T-helper 1 cell treated with Interleukin-12 subunit alpha and Interleukin-12 subunit beta and Interleukin-4 antibody, amounts not matched to agents 30 μg/mL and 1 μg/mL, for 36 hours (primary cell): ENCODE measurements around the gene NPTX1.
"Not testable (repeated sequence)": the region's sequence is repeated elsewhere in the genome, so short reads cannot be mapped to it uniquely, and the experiment has no call there.

Source experiments
- H3K27ac Mint-ChIP-seq: one replicate; pipeline ENCODE4 v1.8.0; 2021; ENCODE audit warnings: mild to moderate bottlenecking, mixed read lengths
- H3K27me3 Mint-ChIP-seq: one replicate; pipeline ENCODE4 v1.8.0; 2021; ENCODE audit warnings: low read depth, mixed read lengths
- H3K36me3 Mint-ChIP-seq: one replicate; pipeline ENCODE4 v1.8.0; 2021; ENCODE audit warnings: low read depth, mixed read lengths
- H3K4me1 Mint-ChIP-seq: one replicate; pipeline ENCODE4 v1.8.0; 2021; ENCODE audit warnings: low read depth, mixed read lengths
- H3K4me3 Mint-ChIP-seq: one replicate; pipeline ENCODE4 v1.8.0; 2021; ENCODE audit warnings: mild to moderate bottlenecking, moderate library complexity, mixed read lengths
- H3K9me3 Mint-ChIP-seq: one replicate; pipeline ENCODE4 v1.8.0; 2021; ENCODE audit warnings: mixed read lengths

Gene NPTX1

GRCh38 chr17:80510772-80511171, 34.4 kb upstream of the NPTX1 start:
- Mint-ChIP-seq H3K4me3 (no peak overlapping the region), H3K4me1 (no peaks in the 10 kb centered on the region), H3K9me3 (no peaks in the 10 kb centered on the region), H3K27me3 (peaks cover 12% of the 10 kb centered on the region), H3K27ac (no peak overlapping the region), H3K36me3 (no peaks in the 10 kb centered on the region)

- H3K4me3 Mint-ChIP-seq: no peak overlapping the region
- H3K27ac Mint-ChIP-seq: no peak overlapping the region
- H3K36me3 Mint-ChIP-seq: no peaks in the 10 kb centered on the region
- no peaks in the 10 kb centered on the region for H3K4me1 Mint-ChIP-seq
- no peaks in the 10 kb centered on the region for H3K9me3 Mint-ChIP-seq
- peaks cover 13% of the 10 kb centered on the region for H3K27me3 Mint-ChIP-seq
Observed at GRCh38 chr17:80510132-80510531, 33.7 kb upstream of the NPTX1 start.

GRCh38 chr17:80509311-80509710, 32.9 kb upstream of the NPTX1 start:
- Mint-ChIP-seq H3K27me3 (peaks cover 16% of the 10 kb centered on the region), H3K9me3 (no peaks in the 10 kb centered on the region), H3K4me1 (no peaks in the 10 kb centered on the region), H3K27ac (no peak overlapping the region), H3K4me3 (no peak overlapping the region), H3K36me3 (no peaks in the 10 kb centered on the region)

GRCh38 chr17:80507965-80508364, 31.6 kb upstream of the NPTX1 start:
- Mint-ChIP-seq H3K36me3 (no peaks in the 10 kb centered on the region), H3K9me3 (no peaks in the 10 kb centered on the region), H3K27ac (no peak overlapping the region), H3K27me3 (peaks cover 9% of the 10 kb centered on the region), H3K4me3 (no peak overlapping the region), H3K4me1 (no peaks in the 10 kb centered on the region)

GRCh38 chr17:80507177-80507576, 30.8 kb upstream of the NPTX1 start:
- H3K36me3 Mint-ChIP-seq, H3K27ac Mint-ChIP-seq, H3K9me3 Mint-ChIP-seq, H3K4me1 Mint-ChIP-seq, H3K4me3 Mint-ChIP-seq: not testable (repeated sequence)
- peaks cover 13% of the 10 kb centered on the region for H3K27me3 Mint-ChIP-seq

GRCh38 chr17:80504686-80505413, 28.4 kb upstream of the NPTX1 start:
- Mint-ChIP-seq H3K36me3 (no peaks in the 10 kb centered on the region), H3K4me3 (no peak overlapping the region), H3K9me3 (no peaks in the 10 kb centered on the region), H3K4me1 (no peaks in the 10 kb centered on the region), H3K27me3 (peaks cover 13% of the 10 kb centered on the region), H3K27ac (no peak overlapping the region)

- Mint-ChIP-seq H3K4me3 (no peak overlapping the region), H3K27ac (no peak overlapping the region)
Observed at GRCh38 chr17:80503921-80504320, 27.5 kb upstream of the NPTX1 start.

GRCh38 chr17:80503031-80503430, 26.6 kb upstream of the NPTX1 start:
- Mint-ChIP-seq H3K9me3 (no peaks in the 10 kb centered on the region), H3K4me1 (no peaks in the 10 kb centered on the region), H3K4me3 (no peak overlapping the region), H3K36me3 (no peaks in the 10 kb centered on the region), H3K27me3 (peaks cover 18% of the 10 kb centered on the region), H3K27ac (no peak overlapping the region)

More at GRCh38 chr17:80503921-80504320, 27.5 kb upstream of the NPTX1 start:
- Mint-ChIP-seq H3K27me3 (peaks cover 18% of the 10 kb centered on the region), H3K9me3 (no peaks in the 10 kb centered on the region), H3K4me1 (no peaks in the 10 kb centered on the region), H3K36me3 (no peaks in the 10 kb centered on the region)

GRCh38 chr17:80502578-80502877, 26.1 kb upstream of the NPTX1 start:
- no peak overlapping the region for H3K27ac Mint-ChIP-seq
- peaks cover 23% of the 10 kb centered on the region for H3K27me3 Mint-ChIP-seq
- peaks cover 4% of the 10 kb centered on the region for H3K4me1 Mint-ChIP-seq
- H3K9me3 Mint-ChIP-seq: no peaks in the 10 kb centered on the region
- no peaks in the 10 kb centered on the region for H3K36me3 Mint-ChIP-seq
- no peak overlapping the region for H3K4me3 Mint-ChIP-seq

GRCh38 chr17:80501741-80502577, 25.6 kb upstream of the NPTX1 start:
- H3K9me3 Mint-ChIP-seq: no peaks in the 10 kb centered on the region
- H3K4me3 Mint-ChIP-seq: no peak overlapping the region
- no peak overlapping the region for H3K27ac Mint-ChIP-seq
- H3K4me1 Mint-ChIP-seq: peaks cover 8% of the 10 kb centered on the region
- H3K27me3 Mint-ChIP-seq: peaks cover 23% of the 10 kb centered on the region
- no peaks in the 10 kb centered on the region for H3K36me3 Mint-ChIP-seq

- H3K4me1 Mint-ChIP-seq: peaks cover 8% of the 10 kb centered on the region
Observed at GRCh38 chr17:80499961-80500665, 23.7 kb upstream of the NPTX1 start.

GRCh38 chr17:80499560-80499959, 23.2 kb upstream of the NPTX1 start:
- H3K9me3 Mint-ChIP-seq: no peaks in the 10 kb centered on the region
- no peak overlapping the region for H3K27ac Mint-ChIP-seq
- H3K27me3 Mint-ChIP-seq: peaks cover 20% of the 10 kb centered on the region
- H3K36me3 Mint-ChIP-seq: no peaks in the 10 kb centered on the region
- no peak overlapping the region for H3K4me3 Mint-ChIP-seq
- peaks cover 8% of the 10 kb centered on the region for H3K4me1 Mint-ChIP-seq

More at GRCh38 chr17:80499961-80500665, 23.7 kb upstream of the NPTX1 start:
- Mint-ChIP-seq H3K4me3 (no peak overlapping the region), H3K36me3 (no peaks in the 10 kb centered on the region), H3K27me3 (peaks cover 23% of the 10 kb centered on the region), H3K27ac (no peak overlapping the region), H3K9me3 (no peaks in the 10 kb centered on the region)

GRCh38 chr17:80498920-80499410, 22.6 kb upstream of the NPTX1 start:
- Mint-ChIP-seq H3K36me3 (no peaks in the 10 kb centered on the region), H3K27ac (no peak overlapping the region), H3K9me3 (no peaks in the 10 kb centered on the region), H3K4me1 (peaks cover 8% of the 10 kb centered on the region), H3K4me3 (no peak overlapping the region), H3K27me3 (peaks cover 20% of the 10 kb centered on the region)

GRCh38 chr17:80498242-80498919, 22.0 kb upstream of the NPTX1 start:
- Mint-ChIP-seq H3K27me3 (peaks cover 20% of the 10 kb centered on the region), H3K9me3 (no peaks in the 10 kb centered on the region), H3K27ac (no peak overlapping the region), H3K4me3 (no peak overlapping the region), H3K4me1 (peaks cover 8% of the 10 kb centered on the region), H3K36me3 (no peaks in the 10 kb centered on the region)
